Osteoblast (primary cell): ENCODE results near the gene SPACA7. TPM values are rescaled to one million over a fixed set of nuclear protein-coding genes. Genes with fewer than 3 reads are reported as not detected.
"Not testable (repeated sequence)": the region's sequence is repeated elsewhere in the genome, so short reads cannot be mapped to it uniquely, and the experiment has no call there.

Experiments used
- DNase-seq: peaks from one replicate; pipeline ENCODE4 v3.0.0; 2011; ENCODE audit warnings: low spot score, mixed read lengths; ENCODE audit not compliant: insufficient read length; ENCODE audit errors: missing footprints
- H2AFZ ChIP-seq: 2 replicates; pipeline ENCODE4 v1.6.0; 2011; ENCODE audit warnings: mild to moderate bottlenecking, low read length
- H3K27ac ChIP-seq: 2 replicates; pipeline ENCODE4 v1.5.1; 2011; ENCODE audit warnings: mild to moderate bottlenecking, low read depth, low read length, moderate library complexity
- H3K27me3 ChIP-seq: 2 replicates; pipeline ENCODE4 v1.6.0; 2012; ENCODE audit warnings: mild to moderate bottlenecking, control low read depth, inconsistent platforms, low read length, moderate library complexity; ENCODE audit not compliant: insufficient read depth
- H3K36me3 ChIP-seq: 2 replicates; pipeline ENCODE4 v1.5.1; 2011; ENCODE audit warnings: mild to moderate bottlenecking, low read length, control low read depth, moderate library complexity; ENCODE audit not compliant: insufficient read depth
- H3K4me1 ChIP-seq: 2 replicates; pipeline ENCODE4 v1.5.1; 2011; ENCODE audit warnings: mild to moderate bottlenecking, low read length, control low read depth, moderate library complexity; ENCODE audit not compliant: insufficient read depth
- H3K4me2 ChIP-seq: 2 replicates; pipeline ENCODE4 v1.6.0; 2011; ENCODE audit warnings: mild to moderate bottlenecking, low read length; ENCODE audit not compliant: insufficient read depth
- H3K4me3 ChIP-seq: fragments of 200-600 bp; sonication (generic); 3 replicates; pipeline ENCODE4 v1.5.1; 2012; ENCODE audit warnings: mild to moderate bottlenecking, low read length, inconsistent platforms; ENCODE audit not compliant: insufficient read depth
- H3K79me2 ChIP-seq: 2 replicates; pipeline ENCODE4 v1.6.0; 2012; ENCODE audit warnings: mild to moderate bottlenecking, low read length, control low read depth, inconsistent platforms; ENCODE audit not compliant: insufficient read depth
- H3K9me3 ChIP-seq: 2 replicates; pipeline ENCODE4 v1.5.1; 2011; ENCODE audit warnings: low read depth, low read length, control low read depth
- H4K20me1 ChIP-seq: 2 replicates; pipeline ENCODE4 v1.6.0; 2012; ENCODE audit warnings: mild to moderate bottlenecking, low read length, control low read depth; ENCODE audit not compliant: insufficient read depth
- total RNA-seq: library from RNA; depleted of rRNA; stranded (reverse); fragments of >200 nt; gene quantifications from 2 replicates; pipeline ENCODE4 v1.2.3, GENCODE V29; 2012
- TF ChIP-seq, protein P1 (sequence below): IDR thresholded peaks from 2 replicates; pipeline ENCODE4 v1.5.1; 2011; ENCODE audit warnings: mild to moderate bottlenecking, low read depth, low read length, moderate library complexity; ENCODE audit errors: extremely low read depth

Gene SPACA7
- total RNA-seq, 1 donor, result not detected

DNA sequence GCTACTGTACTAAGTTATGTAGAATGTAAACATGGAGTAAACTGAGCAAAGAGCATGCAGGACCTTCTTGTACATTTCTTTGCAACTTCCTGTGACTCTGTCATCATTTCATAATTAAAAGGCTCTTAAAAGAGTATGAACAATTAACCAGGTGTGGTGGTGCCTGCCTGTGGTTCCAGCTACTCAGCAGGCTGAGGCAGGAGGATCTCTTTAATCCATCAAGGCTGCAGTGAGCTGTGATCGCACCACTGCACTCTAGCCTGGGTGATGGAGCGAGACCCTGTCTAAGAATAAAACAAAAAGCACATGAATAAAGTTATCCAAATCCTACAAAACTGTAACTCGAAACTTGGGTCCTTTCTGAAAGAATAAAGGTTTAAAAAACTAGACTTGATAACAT is 5.8 kb upstream of the SPACA7 start:
- H4K20me1 ChIP-seq, result no peaks in the 10 kb centered on the region
- H3K27ac ChIP-seq, result no peak overlapping the region
- no peaks in the 10 kb centered on the region for H3K4me1 ChIP-seq
- TF ChIP-seq, protein P1, sequence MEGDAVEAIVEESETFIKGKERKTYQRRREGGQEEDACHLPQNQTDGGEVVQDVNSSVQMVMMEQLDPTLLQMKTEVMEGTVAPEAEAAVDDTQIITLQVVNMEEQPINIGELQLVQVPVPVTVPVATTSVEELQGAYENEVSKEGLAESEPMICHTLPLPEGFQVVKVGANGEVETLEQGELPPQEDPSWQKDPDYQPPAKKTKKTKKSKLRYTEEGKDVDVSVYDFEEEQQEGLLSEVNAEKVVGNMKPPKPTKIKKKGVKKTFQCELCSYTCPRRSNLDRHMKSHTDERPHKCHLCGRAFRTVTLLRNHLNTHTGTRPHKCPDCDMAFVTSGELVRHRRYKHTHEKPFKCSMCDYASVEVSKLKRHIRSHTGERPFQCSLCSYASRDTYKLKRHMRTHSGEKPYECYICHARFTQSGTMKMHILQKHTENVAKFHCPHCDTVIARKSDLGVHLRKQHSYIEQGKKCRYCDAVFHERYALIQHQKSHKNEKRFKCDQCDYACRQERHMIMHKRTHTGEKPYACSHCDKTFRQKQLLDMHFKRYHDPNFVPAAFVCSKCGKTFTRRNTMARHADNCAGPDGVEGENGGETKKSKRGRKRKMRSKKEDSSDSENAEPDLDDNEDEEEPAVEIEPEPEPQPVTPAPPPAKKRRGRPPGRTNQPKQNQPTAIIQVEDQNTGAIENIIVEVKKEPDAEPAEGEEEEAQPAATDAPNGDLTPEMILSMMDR, result no peak
- H3K4me3 ChIP-seq, result no peak overlapping the region
- H3K4me2 ChIP-seq, result no peak overlapping the region
- H2AFZ ChIP-seq, result no peak overlapping the region
- no peaks in the 10 kb centered on the region for H3K79me2 ChIP-seq
- no peaks in the 10 kb centered on the region for H3K9me3 ChIP-seq
- DNase-seq, result no peak
- no peaks in the 10 kb centered on the region for H3K27me3 ChIP-seq
- no peaks in the 10 kb centered on the region for H3K36me3 ChIP-seq

DNA sequence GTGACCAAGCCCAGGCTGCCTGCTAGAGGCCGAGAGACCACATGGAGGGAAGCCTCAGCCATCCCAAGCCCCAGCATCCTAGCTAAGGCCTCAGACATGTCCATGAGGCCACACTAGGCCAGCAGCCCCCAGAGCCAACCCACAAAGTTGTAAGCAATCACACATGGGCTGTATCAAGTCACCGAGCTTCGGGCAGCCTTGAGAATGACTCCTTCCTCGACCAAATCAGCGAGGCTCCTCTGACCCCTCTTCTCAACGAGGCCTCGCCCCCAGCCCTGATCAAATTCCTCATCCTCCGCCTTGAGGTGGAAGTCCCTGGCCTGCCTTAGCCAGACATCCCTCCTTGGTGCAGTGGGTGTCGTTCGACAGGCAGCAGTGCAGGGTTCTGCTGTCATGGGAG is 1.9 kb upstream of the SPACA7 start:
- Histone ChIP-seq H3K36me3 (no peaks in the 10 kb centered on the region), H3K27me3 (no peaks in the 10 kb centered on the region), H3K9me3 (no peaks in the 10 kb centered on the region), H3K4me1 (no peaks in the 10 kb centered on the region), H4K20me1 (no peaks in the 10 kb centered on the region), H3K4me2 (no peak overlapping the region), H3K4me3 (no peak overlapping the region), H3K79me2 (no peaks in the 10 kb centered on the region), H2AFZ (no peak overlapping the region), H3K27ac (no peak overlapping the region)
- TF ChIP-seq, protein P1, result no peak
- no peak for DNase-seq

DNA sequence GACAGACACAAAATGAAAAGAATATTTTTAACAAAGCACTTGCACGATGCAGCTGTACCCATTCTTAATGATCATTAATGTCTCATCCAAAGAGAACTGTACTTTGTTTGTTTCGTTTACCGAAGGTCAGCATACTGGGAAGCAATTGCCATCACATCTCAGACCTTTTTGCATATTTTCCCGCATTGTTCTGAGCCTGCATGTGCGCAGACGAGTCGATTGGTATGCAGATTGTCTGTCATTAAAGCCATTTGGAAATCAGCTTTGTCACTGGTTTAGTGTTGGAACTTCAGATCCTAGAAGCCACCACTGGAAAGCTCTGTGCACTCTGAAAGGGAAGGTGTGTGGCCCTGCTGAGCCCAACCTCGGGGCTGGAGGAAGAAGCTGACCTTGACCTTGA is 15.6 kb downstream of the SPACA7 start:
- Histone ChIP-seq H4K20me1 (no peaks in the 10 kb centered on the region), H3K79me2 (no peaks in the 10 kb centered on the region), H3K4me1 (no peaks in the 10 kb centered on the region), H3K36me3 (no peaks in the 10 kb centered on the region), H2AFZ (no peak overlapping the region), H3K9me3 (no peaks in the 10 kb centered on the region), H3K4me3 (no peak overlapping the region), H3K27ac (no peak overlapping the region), H3K4me2 (no peak overlapping the region), H3K27me3 (no peaks in the 10 kb centered on the region)
- TF ChIP-seq, protein P1, result no peak
- peak; percentile 1 for DNase-seq

DNA sequence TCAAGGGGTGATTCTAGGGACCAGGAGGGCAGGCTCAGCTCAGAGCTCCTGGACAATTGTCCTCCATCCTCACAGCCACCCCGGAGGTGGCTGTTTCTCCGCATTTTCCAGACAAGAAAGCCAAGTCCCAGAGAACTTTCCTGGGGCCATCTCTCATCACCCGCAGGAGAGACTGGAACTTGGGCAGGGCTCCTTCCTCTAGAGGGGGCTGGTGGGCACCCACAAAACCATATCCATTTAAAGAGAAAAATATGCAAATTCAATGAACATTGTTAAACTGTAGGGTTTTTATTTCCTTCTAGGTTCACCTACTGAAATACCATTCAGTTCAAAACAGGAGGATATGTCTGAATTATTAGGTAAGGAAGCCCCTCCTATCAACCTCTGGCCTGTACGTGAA is 16.6 kb downstream of the SPACA7 start:
- Histone ChIP-seq H3K9me3 (no peaks in the 10 kb centered on the region), H3K27me3 (no peaks in the 10 kb centered on the region), H3K4me1 (no peaks in the 10 kb centered on the region), H3K4me2 (no peak overlapping the region), H3K36me3 (no peaks in the 10 kb centered on the region), H4K20me1 (no peaks in the 10 kb centered on the region), H2AFZ (no peak overlapping the region), H3K27ac (no peak overlapping the region), H3K79me2 (no peaks in the 10 kb centered on the region), H3K4me3 (no peak overlapping the region)
- TF ChIP-seq, protein P1, result no peak
- DNase-seq, result peak; percentile 4

DNA sequence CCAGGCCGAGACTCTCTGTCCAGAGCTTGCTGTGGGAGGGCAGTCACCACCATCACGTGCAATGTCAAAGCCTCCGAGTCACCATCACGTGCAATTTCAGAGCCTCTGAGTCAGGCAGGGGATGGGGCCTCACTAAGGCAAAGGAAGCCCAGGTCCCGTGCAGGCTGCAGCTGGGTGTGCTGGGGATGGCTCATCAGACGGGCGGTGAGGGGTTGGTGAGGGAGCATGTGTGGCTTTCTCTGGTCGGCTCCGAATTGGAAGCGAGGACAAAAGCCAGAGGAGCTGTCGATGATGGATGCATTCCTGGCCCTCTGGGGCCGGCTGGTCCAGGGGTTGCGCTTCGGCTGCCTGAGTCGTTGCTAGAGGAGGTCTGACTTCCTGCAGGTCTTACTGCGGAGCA is 18.9 kb downstream of the SPACA7 start:
- H3K27me3 ChIP-seq, H3K4me3 ChIP-seq, H3K79me2 ChIP-seq, H3K9me3 ChIP-seq, H3K4me1 ChIP-seq, H4K20me1 ChIP-seq, H3K36me3 ChIP-seq, H3K27ac ChIP-seq, H3K4me2 ChIP-seq, H2AFZ ChIP-seq: not testable (repeated sequence)
- DNase-seq, result peak; percentile 4

DNA sequence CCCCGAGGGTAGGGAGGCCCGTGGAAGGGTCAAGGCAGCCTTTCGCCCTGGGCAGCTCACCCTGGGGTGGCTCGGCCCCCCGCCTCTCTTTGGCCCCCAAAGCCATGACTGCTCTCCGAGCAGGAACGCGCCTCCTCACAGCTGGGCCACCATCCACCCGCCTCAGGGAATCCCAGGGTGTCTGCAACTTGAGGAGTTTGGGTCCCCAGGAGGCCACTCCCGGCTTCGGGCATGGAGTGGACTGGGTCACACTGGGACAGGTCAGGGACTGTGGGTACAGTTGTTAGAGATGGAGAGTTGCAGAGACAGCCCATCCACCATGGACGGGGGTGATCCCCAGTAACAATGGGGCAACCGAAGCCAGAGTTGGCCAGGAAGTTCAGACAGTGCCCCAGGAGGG is 19.8 kb downstream of the SPACA7 start:
- H3K27me3 ChIP-seq, H4K20me1 ChIP-seq, H3K4me1 ChIP-seq, H3K4me2 ChIP-seq, H3K4me3 ChIP-seq, H2AFZ ChIP-seq, H3K36me3 ChIP-seq, DNase-seq, H3K9me3 ChIP-seq, H3K79me2 ChIP-seq, H3K27ac ChIP-seq: not testable (repeated sequence)
